ENCODE data around the gene LIMK1.

- no peak for TF ChIP-seq ZNF274 (IDR thresholded peaks at IDR 0.05; ENCODE audit: low read depth, low read length)
- no peak for TF ChIP-seq POLR2A (IDR thresholded peaks at IDR 0.05; ENCODE audit: borderline replicate concordance, extremely low read depth, insufficient read depth, insufficient read length)
- TF ChIP-seq, protein P1, sequence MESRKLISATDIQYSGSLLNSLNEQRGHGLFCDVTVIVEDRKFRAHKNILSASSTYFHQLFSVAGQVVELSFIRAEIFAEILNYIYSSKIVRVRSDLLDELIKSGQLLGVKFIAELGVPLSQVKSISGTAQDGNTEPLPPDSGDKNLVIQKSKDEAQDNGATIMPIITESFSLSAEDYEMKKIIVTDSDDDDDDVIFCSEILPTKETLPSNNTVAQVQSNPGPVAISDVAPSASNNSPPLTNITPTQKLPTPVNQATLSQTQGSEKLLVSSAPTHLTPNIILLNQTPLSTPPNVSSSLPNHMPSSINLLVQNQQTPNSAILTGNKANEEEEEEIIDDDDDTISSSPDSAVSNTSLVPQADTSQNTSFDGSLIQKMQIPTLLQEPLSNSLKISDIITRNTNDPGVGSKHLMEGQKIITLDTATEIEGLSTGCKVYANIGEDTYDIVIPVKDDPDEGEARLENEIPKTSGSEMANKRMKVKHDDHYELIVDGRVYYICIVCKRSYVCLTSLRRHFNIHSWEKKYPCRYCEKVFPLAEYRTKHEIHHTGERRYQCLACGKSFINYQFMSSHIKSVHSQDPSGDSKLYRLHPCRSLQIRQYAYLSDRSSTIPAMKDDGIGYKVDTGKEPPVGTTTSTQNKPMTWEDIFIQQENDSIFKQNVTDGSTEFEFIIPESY (IDR thresholded peaks at IDR 0.05; ENCODE audit: extremely low read depth, insufficient replicate concordance, low read length): no peak
- no peak for TF ChIP-seq CEBPB (IDR thresholded peaks at IDR 0.05; ENCODE audit: low read depth)
- TF ChIP-seq, protein P2, sequence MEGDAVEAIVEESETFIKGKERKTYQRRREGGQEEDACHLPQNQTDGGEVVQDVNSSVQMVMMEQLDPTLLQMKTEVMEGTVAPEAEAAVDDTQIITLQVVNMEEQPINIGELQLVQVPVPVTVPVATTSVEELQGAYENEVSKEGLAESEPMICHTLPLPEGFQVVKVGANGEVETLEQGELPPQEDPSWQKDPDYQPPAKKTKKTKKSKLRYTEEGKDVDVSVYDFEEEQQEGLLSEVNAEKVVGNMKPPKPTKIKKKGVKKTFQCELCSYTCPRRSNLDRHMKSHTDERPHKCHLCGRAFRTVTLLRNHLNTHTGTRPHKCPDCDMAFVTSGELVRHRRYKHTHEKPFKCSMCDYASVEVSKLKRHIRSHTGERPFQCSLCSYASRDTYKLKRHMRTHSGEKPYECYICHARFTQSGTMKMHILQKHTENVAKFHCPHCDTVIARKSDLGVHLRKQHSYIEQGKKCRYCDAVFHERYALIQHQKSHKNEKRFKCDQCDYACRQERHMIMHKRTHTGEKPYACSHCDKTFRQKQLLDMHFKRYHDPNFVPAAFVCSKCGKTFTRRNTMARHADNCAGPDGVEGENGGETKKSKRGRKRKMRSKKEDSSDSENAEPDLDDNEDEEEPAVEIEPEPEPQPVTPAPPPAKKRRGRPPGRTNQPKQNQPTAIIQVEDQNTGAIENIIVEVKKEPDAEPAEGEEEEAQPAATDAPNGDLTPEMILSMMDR (IDR thresholded peaks at IDR 0.05 in 2 of 3, conservative IDR thresholded peaks at IDR 0.05 in 1 of 3; ENCODE audit: borderline replicate concordance in 1 of 3, insufficient read depth in 1 of 3, low read depth in 2 of 3, low read length in 2 of 3): no peak
- no peak for TF ChIP-seq EZH2 (IDR thresholded peaks at IDR 0.05)
- TF ChIP-seq, protein P3, sequence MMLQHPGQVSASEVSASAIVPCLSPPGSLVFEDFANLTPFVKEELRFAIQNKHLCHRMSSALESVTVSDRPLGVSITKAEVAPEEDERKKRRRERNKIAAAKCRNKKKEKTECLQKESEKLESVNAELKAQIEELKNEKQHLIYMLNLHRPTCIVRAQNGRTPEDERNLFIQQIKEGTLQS (IDR thresholded peaks at IDR 0.05): no peak
- TF ChIP-seq EGR1 (IDR thresholded peaks at IDR 0.05; ENCODE audit: low read depth): no peak
- no peak for TF ChIP-seq POLR2AphosphoS5 (IDR thresholded peaks at IDR 0.05; ENCODE audit: low read depth, low read length)
- no peak for TF ChIP-seq SIN3A (IDR thresholded peaks at IDR 0.05; ENCODE audit: low read depth)
- no peak for TF ChIP-seq REST (IDR thresholded peaks at IDR 0.05; ENCODE audit: low read depth)
- TF ChIP-seq, protein P4, sequence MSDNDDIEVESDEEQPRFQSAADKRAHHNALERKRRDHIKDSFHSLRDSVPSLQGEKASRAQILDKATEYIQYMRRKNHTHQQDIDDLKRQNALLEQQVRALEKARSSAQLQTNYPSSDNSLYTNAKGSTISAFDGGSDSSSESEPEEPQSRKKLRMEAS (IDR thresholded peaks at IDR 0.05): no peak
These were observed 20.0 kb upstream of the LIMK1 start for GRCh38 chr7:74063646-74064045.

Measured in HCT116 (cell line).